ENCODE measurements around the gene CATSPERZ.

Gene CATSPERZ

GRCh38 chr11:64342869-64343745 lies 42.9 kb downstream of the CATSPERZ start:
- Histone ChIP-seq H3K36me3 (ENCODE audit: control insufficient read depth in 1 of 2, insufficient read depth in 2 of 2, low read length in 2 of 2) (no peaks in the 10 kb centered on the region), H3K27me3 (ENCODE audit: control insufficient read depth in 1 of 2, insufficient read depth in 2 of 2, low read length in 2 of 2) (no peaks in the 10 kb centered on the region), H3K27ac (ENCODE audit: low read depth, low read length) (no peak overlapping the region), H3K4me1 (ENCODE audit: control insufficient read depth in 1 of 2, insufficient read depth in 2 of 2, low read length in 2 of 2) (peaks cover 21 to 28% of the 10 kb centered on the region in 2 donors), H3K9me3 (ENCODE audit: control insufficient read depth in 1 of 2, low read length in 2 of 2) (no peaks in the 10 kb centered on the region), H3K9ac (ENCODE audit: low read depth in 1 of 2, low read length in 2 of 2) (no peak overlapping the region), H3K4me3 (ENCODE audit: low read depth in 1 of 2, low read length in 2 of 2) (peak overlapping the region in 1 of 2 donors; percentile 22)

GRCh38 chr11:64343767-64344559 lies 43.8 kb downstream of the CATSPERZ start:
- H3K4me3 ChIP-seq (ENCODE audit: low read depth in 1 of 2, low read length in 2 of 2) = no peak overlapping the region
- no peak overlapping the region for H3K27ac ChIP-seq (ENCODE audit: low read depth, low read length)
- H3K27me3 ChIP-seq (ENCODE audit: control insufficient read depth in 1 of 2, insufficient read depth in 2 of 2, low read length in 2 of 2) = no peaks in the 10 kb centered on the region
- H3K9me3 ChIP-seq (ENCODE audit: control insufficient read depth in 1 of 2, low read length in 2 of 2) = no peaks in the 10 kb centered on the region
- no peaks in the 10 kb centered on the region for H3K36me3 ChIP-seq (ENCODE audit: control insufficient read depth in 1 of 2, insufficient read depth in 2 of 2, low read length in 2 of 2)
- peaks cover 24 to 28% of the 10 kb centered on the region in 2 donors for H3K4me1 ChIP-seq (ENCODE audit: control insufficient read depth in 1 of 2, insufficient read depth in 2 of 2, low read length in 2 of 2)
- no peak overlapping the region for H3K9ac ChIP-seq (ENCODE audit: low read depth in 1 of 2, low read length in 2 of 2)

GRCh38 chr11:64344787-64345186 lies 44.6 kb downstream of the CATSPERZ start:
- no peak overlapping the region for H3K9ac ChIP-seq (ENCODE audit: low read depth in 1 of 2, low read length in 2 of 2)
- no peaks in the 10 kb centered on the region for H3K9me3 ChIP-seq (ENCODE audit: control insufficient read depth in 1 of 2, low read length in 2 of 2)
- H3K4me1 ChIP-seq (ENCODE audit: control insufficient read depth in 1 of 2, insufficient read depth in 2 of 2, low read length in 2 of 2) = peaks cover 18 to 21% of the 10 kb centered on the region in 2 donors
- H3K27me3 ChIP-seq (ENCODE audit: control insufficient read depth in 1 of 2, insufficient read depth in 2 of 2, low read length in 2 of 2) = no peaks in the 10 kb centered on the region
- H3K4me3 ChIP-seq (ENCODE audit: low read depth in 1 of 2, low read length in 2 of 2) = no peak overlapping the region
- no peaks in the 10 kb centered on the region for H3K36me3 ChIP-seq (ENCODE audit: control insufficient read depth in 1 of 2, insufficient read depth in 2 of 2, low read length in 2 of 2)
- H3K27ac ChIP-seq (ENCODE audit: low read depth, low read length) = no peak overlapping the region

GRCh38 chr11:64347193-64347867 lies 47.2 kb downstream of the CATSPERZ start:
- Histone ChIP-seq H3K4me3 (ENCODE audit: low read depth in 1 of 2, low read length in 2 of 2) (no peak overlapping the region), H3K9ac (ENCODE audit: low read depth in 1 of 2, low read length in 2 of 2) (no peak overlapping the region), H3K27me3 (ENCODE audit: control insufficient read depth in 1 of 2, insufficient read depth in 2 of 2, low read length in 2 of 2) (no peaks in the 10 kb centered on the region), H3K4me1 (ENCODE audit: control insufficient read depth in 1 of 2, insufficient read depth in 2 of 2, low read length in 2 of 2) (peaks cover 6 to 8% of the 10 kb centered on the region in 2 donors), H3K9me3 (ENCODE audit: control insufficient read depth in 1 of 2, low read length in 2 of 2) (no peaks in the 10 kb centered on the region), H3K36me3 (ENCODE audit: control insufficient read depth in 1 of 2, insufficient read depth in 2 of 2, low read length in 2 of 2) (no peaks in the 10 kb centered on the region), H3K27ac (ENCODE audit: low read depth, low read length) (no peak overlapping the region)

- Histone ChIP-seq H3K36me3 (ENCODE audit: control insufficient read depth in 1 of 2, insufficient read depth in 2 of 2, low read length in 2 of 2) (no peaks in the 10 kb centered on the region), H3K27ac (ENCODE audit: low read depth, low read length) (no peak overlapping the region), H3K27me3 (ENCODE audit: control insufficient read depth in 1 of 2, insufficient read depth in 2 of 2, low read length in 2 of 2) (no peaks in the 10 kb centered on the region), H3K9ac (ENCODE audit: low read depth in 1 of 2, low read length in 2 of 2) (no peak overlapping the region), H3K4me3 (ENCODE audit: low read depth in 1 of 2, low read length in 2 of 2) (no peak overlapping the region), H3K4me1 (ENCODE audit: control insufficient read depth in 1 of 2, insufficient read depth in 2 of 2, low read length in 2 of 2) (peaks cover 0 to 3% of the 10 kb centered on the region in 2 donors), H3K9me3 (ENCODE audit: control insufficient read depth in 1 of 2, low read length in 2 of 2) (no peaks in the 10 kb centered on the region)
Measured at GRCh38 chr11:64348383-64349024, 48.3 kb downstream of the CATSPERZ start.

GRCh38 chr11:64349025-64349387 lies 48.8 kb downstream of the CATSPERZ start:
- H3K27me3 ChIP-seq (ENCODE audit: control insufficient read depth in 1 of 2, insufficient read depth in 2 of 2, low read length in 2 of 2) = no peaks in the 10 kb centered on the region
- H3K27ac ChIP-seq (ENCODE audit: low read depth, low read length) = no peak overlapping the region
- H3K36me3 ChIP-seq (ENCODE audit: control insufficient read depth in 1 of 2, insufficient read depth in 2 of 2, low read length in 2 of 2) = no peaks in the 10 kb centered on the region
- H3K4me1 ChIP-seq (ENCODE audit: control insufficient read depth in 1 of 2, insufficient read depth in 2 of 2, low read length in 2 of 2) = peaks cover 0 to 3% of the 10 kb centered on the region in 2 donors
- H3K9ac ChIP-seq (ENCODE audit: low read depth in 1 of 2, low read length in 2 of 2) = no peak overlapping the region
- no peak overlapping the region for H3K4me3 ChIP-seq (ENCODE audit: low read depth in 1 of 2, low read length in 2 of 2)
- no peaks in the 10 kb centered on the region for H3K9me3 ChIP-seq (ENCODE audit: control insufficient read depth in 1 of 2, low read length in 2 of 2)

GRCh38 chr11:64349404-64349803 lies 49.2 kb downstream of the CATSPERZ start:
- no peak overlapping the region for H3K4me3 ChIP-seq (ENCODE audit: low read depth in 1 of 2, low read length in 2 of 2)
- H3K9me3 ChIP-seq (ENCODE audit: control insufficient read depth in 1 of 2, low read length in 2 of 2) = no peaks in the 10 kb centered on the region
- H3K36me3 ChIP-seq (ENCODE audit: control insufficient read depth in 1 of 2, insufficient read depth in 2 of 2, low read length in 2 of 2) = no peaks in the 10 kb centered on the region
- no peaks in the 10 kb centered on the region for H3K27me3 ChIP-seq (ENCODE audit: control insufficient read depth in 1 of 2, insufficient read depth in 2 of 2, low read length in 2 of 2)
- no peak overlapping the region for H3K9ac ChIP-seq (ENCODE audit: low read depth in 1 of 2, low read length in 2 of 2)
- H3K4me1 ChIP-seq (ENCODE audit: control insufficient read depth in 1 of 2, insufficient read depth in 2 of 2, low read length in 2 of 2) = peaks cover 0 to 3% of the 10 kb centered on the region in 2 donors
- H3K27ac ChIP-seq (ENCODE audit: low read depth, low read length) = no peak overlapping the region

- Histone ChIP-seq H3K4me3 (ENCODE audit: low read depth in 1 of 2, low read length in 2 of 2) (no peak overlapping the region), H3K27me3 (ENCODE audit: control insufficient read depth in 1 of 2, insufficient read depth in 2 of 2, low read length in 2 of 2) (no peaks in the 10 kb centered on the region), H3K36me3 (ENCODE audit: control insufficient read depth in 1 of 2, insufficient read depth in 2 of 2, low read length in 2 of 2) (no peaks in the 10 kb centered on the region), H3K9me3 (ENCODE audit: control insufficient read depth in 1 of 2, low read length in 2 of 2) (no peaks in the 10 kb centered on the region), H3K27ac (ENCODE audit: low read depth, low read length) (no peak overlapping the region), H3K4me1 (ENCODE audit: control insufficient read depth in 1 of 2, insufficient read depth in 2 of 2, low read length in 2 of 2) (peaks cover 8 to 10% of the 10 kb centered on the region in 2 donors), H3K9ac (ENCODE audit: low read depth in 1 of 2, low read length in 2 of 2) (no peak overlapping the region)
Measured at GRCh38 chr11:64351136-64351631, 51.0 kb downstream of the CATSPERZ start.

GRCh38 chr11:64352099-64352994 lies 52.2 kb downstream of the CATSPERZ start:
- Histone ChIP-seq H3K4me1 (ENCODE audit: control insufficient read depth in 1 of 2, insufficient read depth in 2 of 2, low read length in 2 of 2) (peaks cover 8 to 10% of the 10 kb centered on the region in 2 donors), H3K4me3 (ENCODE audit: low read depth in 1 of 2, low read length in 2 of 2) (no peak overlapping the region)

More at GRCh38 chr11:64352099-64352994, 52.2 kb downstream of the CATSPERZ start:
- no peak overlapping the region for H3K27ac ChIP-seq (ENCODE audit: low read depth, low read length)
- H3K9me3 ChIP-seq (ENCODE audit: control insufficient read depth in 1 of 2, low read length in 2 of 2) = no peaks in the 10 kb centered on the region
- H3K9ac ChIP-seq (ENCODE audit: low read depth in 1 of 2, low read length in 2 of 2) = no peak overlapping the region
- no peaks in the 10 kb centered on the region for H3K27me3 ChIP-seq (ENCODE audit: control insufficient read depth in 1 of 2, insufficient read depth in 2 of 2, low read length in 2 of 2)
- no peaks in the 10 kb centered on the region for H3K36me3 ChIP-seq (ENCODE audit: control insufficient read depth in 1 of 2, insufficient read depth in 2 of 2, low read length in 2 of 2)

Measured in duodenal mucosa (tissue), 2 donors.